HepG2 (cell line): ENCODE results near the gene ZMYND10. TPM values are rescaled to one million over a fixed set of nuclear protein-coding genes. Genes with fewer than 3 reads are reported as not detected.

Experiments
- EED ChIP-seq: sonication (generic); formaldehyde crosslinking; IDR thresholded peaks from 2 replicates; pipeline ENCODE4 v1.5.0; 2020; ENCODE audit warnings: mild to moderate bottlenecking, missing genetic modification reagents
- KDM6A ChIP-seq: IDR thresholded peaks from 2 replicates; pipeline ENCODE4 v1.6.1; 2016; ENCODE audit warnings: low read depth
- MAFG ChIP-seq: sonication (generic); formaldehyde crosslinking; IDR thresholded peaks from 2 replicates; pipeline ENCODE4 v1.5.1; 2020; ENCODE audit warnings: mild to moderate bottlenecking, missing genetic modification reagents
- MTF1 ChIP-seq: sonication (generic); formaldehyde crosslinking; IDR thresholded peaks from 2 replicates; pipeline ENCODE4 v1.5.0; 2020; ENCODE audit warnings: missing genetic modification reagents
- MYC ChIP-seq: sonication (generic); formaldehyde crosslinking; IDR thresholded peaks from 2 replicates; pipeline ENCODE4 v1.9.0; 2021; ENCODE audit warnings: missing genetic modification reagents, borderline replicate concordance
- PCBP1 ChIP-seq: fragments of 200-400 bp; formaldehyde crosslinking; IDR thresholded peaks from 2 replicates; pipeline ENCODE4 v1.6.1; 2017; ENCODE audit warnings: mild to moderate bottlenecking, low read depth, low read length, borderline replicate concordance
- PHF8 ChIP-seq: sonication (generic); formaldehyde crosslinking; IDR thresholded peaks from 2 replicates; pipeline ENCODE4 v1.5.0; 2020; ENCODE audit warnings: missing genetic modification reagents
- SRSF4 ChIP-seq: fragments of 200-400 bp; formaldehyde crosslinking; IDR thresholded peaks from one replicate; pipeline ENCODE4 v1.6.1; 2018; ENCODE audit warnings: mild to moderate bottlenecking, low read depth, low read length, moderate library complexity; ENCODE audit not compliant: poor library complexity, severe bottlenecking
- ZBTB49 ChIP-seq: sonication (generic); formaldehyde crosslinking; IDR thresholded peaks from 2 replicates; pipeline ENCODE4 v1.4.0; 2020; ENCODE audit warnings: missing genetic modification reagents, borderline replicate concordance
- ZFP41 ChIP-seq: sonication (generic); formaldehyde crosslinking; IDR thresholded peaks from 2 replicates; pipeline ENCODE4 v1.4.0; 2020; ENCODE audit warnings: mild to moderate bottlenecking, missing genetic modification reagents, borderline replicate concordance
- ZMAT5 ChIP-seq: sonication (generic); formaldehyde crosslinking; IDR thresholded peaks from 2 replicates; pipeline ENCODE4 v1.5.0; 2020; ENCODE audit warnings: mild to moderate bottlenecking, low read depth, missing genetic modification reagents, borderline replicate concordance
- ZNF577 ChIP-seq: sonication (generic); formaldehyde crosslinking; IDR thresholded peaks from 2 replicates; pipeline ENCODE4 v1.4.0; 2020; ENCODE audit warnings: mild to moderate bottlenecking, low read depth, missing genetic modification reagents, borderline replicate concordance
- ZNF660 ChIP-seq: sonication (generic); formaldehyde crosslinking; IDR thresholded peaks from 2 replicates; pipeline ENCODE4 v1.5.1; 2020; ENCODE audit warnings: mild to moderate bottlenecking, low read depth, missing genetic modification reagents, borderline replicate concordance
- ZNF839 ChIP-seq: sonication (generic); formaldehyde crosslinking; IDR thresholded peaks from 2 replicates; pipeline ENCODE4 v1.4.0; 2020; ENCODE audit warnings: missing genetic modification reagents, mild to moderate bottlenecking, borderline replicate concordance
- polyA plus RNA-seq, 8 experiments: library from polyadenylated mRNA; depleted of rRNA in 3 of 8; stranded (reverse) in 7 of 8; unstranded in 1 of 8; fragments of >200 nt; fragmentation: Illumina TruSeq in 4 of 8; extraction: Trizol in 4 of 8; gene quantifications; 2 replicates each; pipeline versions ENCODE4 v1.2.1 to v1.2.3, GENCODE V29; 2011 to 2016; ENCODE audit warnings: low read depth in 4 of 8, missing spikeins in 1 of 8, mixed read lengths in 1 of 8; ENCODE audit not compliant: insufficient read depth in 1 of 8
- total RNA-seq, 5 experiments: library from RNA; depleted of rRNA; stranded (reverse); fragments of >200 nt; fragmentation: Illumina TruSeq; extraction: Trizol; gene quantifications; 2 replicates each; pipeline ENCODE4 v1.2.3, GENCODE V29; 2016; ENCODE audit warnings: low read depth in 1 of 5
- TF ChIP-seq, protein P1 (sequence below): sonication (generic); formaldehyde crosslinking; IDR thresholded peaks from 2 replicates; pipeline ENCODE4 v1.5.1; 2020; ENCODE audit warnings: mild to moderate bottlenecking, missing genetic modification reagents, moderate library complexity
- TF ChIP-seq, protein P2 (sequence below): sonication (generic); formaldehyde crosslinking; IDR thresholded peaks from 2 replicates; pipeline ENCODE4 v1.4.0; 2020; ENCODE audit warnings: missing genetic modification reagents

Gene ZMYND10
- total and polyA plus RNA-seq, 2 of the 13 experiments (the other 11 are each of a cell fraction or from before 2014, with no cell fraction given): 0.60 to 0.74 TPM

- TF ChIP-seq, protein P1, sequence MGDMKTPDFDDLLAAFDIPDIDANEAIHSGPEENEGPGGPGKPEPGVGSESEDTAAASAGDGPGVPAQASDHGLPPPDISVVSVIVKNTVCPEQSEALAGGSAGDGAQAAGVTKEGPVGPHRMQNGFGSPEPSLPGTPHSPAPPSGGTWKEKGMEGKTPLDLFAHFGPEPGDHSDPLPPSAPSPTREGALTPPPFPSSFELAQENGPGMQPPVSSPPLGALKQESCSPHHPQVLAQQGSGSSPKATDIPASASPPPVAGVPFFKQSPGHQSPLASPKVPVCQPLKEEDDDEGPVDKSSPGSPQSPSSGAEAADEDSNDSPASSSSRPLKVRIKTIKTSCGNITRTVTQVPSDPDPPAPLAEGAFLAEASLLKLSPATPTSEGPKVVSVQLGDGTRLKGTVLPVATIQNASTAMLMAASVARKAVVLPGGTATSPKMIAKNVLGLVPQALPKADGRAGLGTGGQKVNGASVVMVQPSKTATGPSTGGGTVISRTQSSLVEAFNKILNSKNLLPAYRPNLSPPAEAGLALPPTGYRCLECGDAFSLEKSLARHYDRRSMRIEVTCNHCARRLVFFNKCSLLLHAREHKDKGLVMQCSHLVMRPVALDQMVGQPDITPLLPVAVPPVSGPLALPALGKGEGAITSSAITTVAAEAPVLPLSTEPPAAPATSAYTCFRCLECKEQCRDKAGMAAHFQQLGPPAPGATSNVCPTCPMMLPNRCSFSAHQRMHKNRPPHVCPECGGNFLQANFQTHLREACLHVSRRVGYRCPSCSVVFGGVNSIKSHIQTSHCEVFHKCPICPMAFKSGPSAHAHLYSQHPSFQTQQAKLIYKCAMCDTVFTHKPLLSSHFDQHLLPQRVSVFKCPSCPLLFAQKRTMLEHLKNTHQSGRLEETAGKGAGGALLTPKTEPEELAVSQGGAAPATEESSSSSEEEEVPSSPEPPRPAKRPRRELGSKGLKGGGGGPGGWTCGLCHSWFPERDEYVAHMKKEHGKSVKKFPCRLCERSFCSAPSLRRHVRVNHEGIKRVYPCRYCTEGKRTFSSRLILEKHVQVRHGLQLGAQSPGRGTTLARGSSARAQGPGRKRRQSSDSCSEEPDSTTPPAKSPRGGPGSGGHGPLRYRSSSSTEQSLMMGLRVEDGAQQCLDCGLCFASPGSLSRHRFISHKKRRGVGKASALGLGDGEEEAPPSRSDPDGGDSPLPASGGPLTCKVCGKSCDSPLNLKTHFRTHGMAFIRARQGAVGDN: peak; percentile 100
- TF ChIP-seq SRSF4: no peak
- no peak for TF ChIP-seq ZBTB49
- no peak for TF ChIP-seq ZMAT5 (CRISPR knock-in tag)
- peak; percentile 96; the same call in 1 of the 2 replicates for TF ChIP-seq ZNF577 (CRISPR knock-in tag)
- TF ChIP-seq PHF8: peak; percentile 92
- peak; percentile 73; the same call in 1 of the 2 replicates for TF ChIP-seq EED (CRISPR knock-in tag)
- peak; percentile 86; the same call in 1 of the 2 replicates for TF ChIP-seq PCBP1
- no peak for TF ChIP-seq MAFG (CRISPR knock-in tag)
- TF ChIP-seq, protein P2, sequence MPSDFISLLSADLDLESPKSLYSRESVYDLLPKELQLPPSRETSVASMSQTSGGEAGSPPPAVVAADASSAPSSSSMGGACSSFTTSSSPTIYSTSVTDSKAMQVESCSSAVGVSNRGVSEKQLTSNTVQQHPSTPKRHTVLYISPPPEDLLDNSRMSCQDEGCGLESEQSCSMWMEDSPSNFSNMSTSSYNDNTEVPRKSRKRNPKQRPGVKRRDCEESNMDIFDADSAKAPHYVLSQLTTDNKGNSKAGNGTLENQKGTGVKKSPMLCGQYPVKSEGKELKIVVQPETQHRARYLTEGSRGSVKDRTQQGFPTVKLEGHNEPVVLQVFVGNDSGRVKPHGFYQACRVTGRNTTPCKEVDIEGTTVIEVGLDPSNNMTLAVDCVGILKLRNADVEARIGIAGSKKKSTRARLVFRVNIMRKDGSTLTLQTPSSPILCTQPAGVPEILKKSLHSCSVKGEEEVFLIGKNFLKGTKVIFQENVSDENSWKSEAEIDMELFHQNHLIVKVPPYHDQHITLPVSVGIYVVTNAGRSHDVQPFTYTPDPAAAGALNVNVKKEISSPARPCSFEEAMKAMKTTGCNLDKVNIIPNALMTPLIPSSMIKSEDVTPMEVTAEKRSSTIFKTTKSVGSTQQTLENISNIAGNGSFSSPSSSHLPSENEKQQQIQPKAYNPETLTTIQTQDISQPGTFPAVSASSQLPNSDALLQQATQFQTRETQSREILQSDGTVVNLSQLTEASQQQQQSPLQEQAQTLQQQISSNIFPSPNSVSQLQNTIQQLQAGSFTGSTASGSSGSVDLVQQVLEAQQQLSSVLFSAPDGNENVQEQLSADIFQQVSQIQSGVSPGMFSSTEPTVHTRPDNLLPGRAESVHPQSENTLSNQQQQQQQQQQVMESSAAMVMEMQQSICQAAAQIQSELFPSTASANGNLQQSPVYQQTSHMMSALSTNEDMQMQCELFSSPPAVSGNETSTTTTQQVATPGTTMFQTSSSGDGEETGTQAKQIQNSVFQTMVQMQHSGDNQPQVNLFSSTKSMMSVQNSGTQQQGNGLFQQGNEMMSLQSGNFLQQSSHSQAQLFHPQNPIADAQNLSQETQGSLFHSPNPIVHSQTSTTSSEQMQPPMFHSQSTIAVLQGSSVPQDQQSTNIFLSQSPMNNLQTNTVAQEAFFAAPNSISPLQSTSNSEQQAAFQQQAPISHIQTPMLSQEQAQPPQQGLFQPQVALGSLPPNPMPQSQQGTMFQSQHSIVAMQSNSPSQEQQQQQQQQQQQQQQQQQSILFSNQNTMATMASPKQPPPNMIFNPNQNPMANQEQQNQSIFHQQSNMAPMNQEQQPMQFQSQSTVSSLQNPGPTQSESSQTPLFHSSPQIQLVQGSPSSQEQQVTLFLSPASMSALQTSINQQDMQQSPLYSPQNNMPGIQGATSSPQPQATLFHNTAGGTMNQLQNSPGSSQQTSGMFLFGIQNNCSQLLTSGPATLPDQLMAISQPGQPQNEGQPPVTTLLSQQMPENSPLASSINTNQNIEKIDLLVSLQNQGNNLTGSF (CRISPR knock-in tag): peak; percentile 99
- peak; percentile 92 for TF ChIP-seq MTF1 (CRISPR knock-in tag)
- TF ChIP-seq KDM6A (CRISPR knock-in tag): peak; percentile 35; the same call in 1 of the 2 replicates
- peak; percentile 97 for TF ChIP-seq ZNF839 (CRISPR knock-in tag)
- TF ChIP-seq MYC (CRISPR knock-in tag): peak; percentile 87
- TF ChIP-seq ZNF660 (CRISPR knock-in tag): no peak; the same call in 1 of the 2 replicates
- peak; percentile 98 for TF ChIP-seq ZFP41 (CRISPR knock-in tag)
Observed at GRCh38 chr3:50350527-50351322, 5.2 kb upstream of the ZMYND10 start, which contains the start of the genes CYB561D2 and NPRL2 (continued).
